Neural cell (in vitro differentiated cells): Measurements from ENCODE around the gene TMEM115. TPM values are rescaled to one million over a fixed set of nuclear protein-coding genes. Genes with fewer than 3 reads are reported as not detected.

Source experiments
- H2AFZ ChIP-seq: fragments of 200-600, 300-800 bp; sonication (generic), shearing (Covaris generic); 2 replicates; pipeline ENCODE4 v1.6.0; 2014; ENCODE audit warnings: low read depth, mild to moderate bottlenecking, antibody characterized with exemption, low read length, moderate library complexity
- H3F3A ChIP-seq: fragments of 200-600 bp; shearing (Covaris generic); 2 replicates; pipeline ENCODE4 v1.6.1; 2016; ENCODE audit warnings: mild to moderate bottlenecking, moderate library complexity, mixed read lengths, antibody characterized with exemption, low read length; ENCODE audit not compliant: insufficient read depth, poor library complexity, severe bottlenecking
- H3K27ac ChIP-seq: fragments of 200-600, 300-800 bp; sonication (generic), shearing (Covaris generic); 2 replicates; pipeline ENCODE4 v1.5.1; 2014; ENCODE audit warnings: mild to moderate bottlenecking, low read length, moderate library complexity
- H3K27me3 ChIP-seq: fragments of 300-800, 200-600 bp; sonication (generic), shearing (Covaris generic); 2 replicates; pipeline ENCODE4 v1.6.0; 2014; ENCODE audit warnings: mild to moderate bottlenecking, low read depth, low read length, moderate library complexity; ENCODE audit not compliant: insufficient read depth
- H3K36me3 ChIP-seq: fragments of 300-800, 200-600 bp; sonication (generic), shearing (Covaris generic); 2 replicates; pipeline ENCODE4 v1.5.1; 2014; ENCODE audit warnings: mild to moderate bottlenecking, antibody characterized with exemption, low read length, moderate library complexity; ENCODE audit not compliant: insufficient read depth
- H3K4me2 ChIP-seq: fragments of 300-800, 200-600 bp; sonication (generic), shearing (Covaris generic); 2 replicates; pipeline ENCODE4 v1.6.0; 2014; ENCODE audit warnings: mild to moderate bottlenecking, low read length
- H3K4me3 ChIP-seq: fragments of 300-800, 200-600 bp; sonication (generic), shearing (Covaris generic); 2 replicates; pipeline ENCODE4 v1.5.1; 2014; ENCODE audit warnings: mild to moderate bottlenecking, low read length, moderate library complexity
- H3K79me2 ChIP-seq: fragments of 200-600 bp; shearing (Covaris generic); replicated peaks from 2 replicates; pipeline ENCODE4 v1.6.0; 2014; ENCODE audit warnings: mild to moderate bottlenecking, low read length, moderate library complexity; ENCODE audit not compliant: insufficient read depth
- H3K9ac ChIP-seq: fragments of 300-800, 200-600 bp; sonication (generic), shearing (Covaris generic); 2 replicates; pipeline ENCODE4 v1.6.1; 2016; ENCODE audit warnings: mild to moderate bottlenecking, low read length, mixed read lengths
- H3K9me2 ChIP-seq: fragments of 200-600 bp; shearing (Covaris generic); 2 replicates; pipeline ENCODE4 v1.6.1; 2016; ENCODE audit warnings: mild to moderate bottlenecking, low read length, mixed read lengths; ENCODE audit not compliant: insufficient read depth
- H3K9me3 ChIP-seq: fragments of 200-600, 300-800 bp; sonication (generic), shearing (Covaris generic); 2 replicates; pipeline ENCODE4 v1.6.1; 2016; ENCODE audit warnings: mild to moderate bottlenecking, mixed run types, low read length, moderate library complexity, mixed read lengths
- H4K20me1 ChIP-seq: fragments of 200-600 bp; shearing (Covaris generic); 2 replicates; pipeline ENCODE4 v1.6.1; 2016; ENCODE audit warnings: mild to moderate bottlenecking, mixed run types; ENCODE audit not compliant: insufficient read depth
- EP300 ChIP-seq: fragments of 450-650 bp; conservative IDR thresholded peaks from 2 replicates; pipeline ENCODE4 v1.6.1; 2014; ENCODE audit warnings: antibody characterized with exemption, mild to moderate bottlenecking, moderate library complexity; ENCODE audit not compliant: poor library complexity, severe bottlenecking
- EZH2 ChIP-seq: fragments of 200-600, 300-800 bp; shearing (Covaris generic), sonication (generic); IDR thresholded peaks from 2 replicates; pipeline ENCODE4 v1.6.1; 2014; ENCODE audit warnings: antibody characterized with exemption, low read length, borderline replicate concordance, mild to moderate bottlenecking; ENCODE audit not compliant: insufficient read depth, poor library complexity, severe bottlenecking
- MXI1 ChIP-seq: fragments of 450-650 bp; conservative IDR thresholded peaks from 2 replicates; pipeline ENCODE4 v1.6.1; 2014; ENCODE audit warnings: antibody characterized with exemption, mild to moderate bottlenecking; ENCODE audit not compliant: poor library complexity, severe bottlenecking
- POLR2AphosphoS5 ChIP-seq: IDR thresholded peaks from 2 replicates; pipeline ENCODE4 v1.6.1; 2012
- RAD21 ChIP-seq: fragments of 450-650 bp; conservative IDR thresholded peaks from 2 replicates; pipeline ENCODE4 v1.6.1; 2014; ENCODE audit warnings: antibody characterized with exemption, mild to moderate bottlenecking, moderate library complexity
- SMC3 ChIP-seq: fragments of 450-650 bp; conservative IDR thresholded peaks from 2 replicates; pipeline ENCODE4 v1.6.1; 2014; ENCODE audit warnings: antibody characterized with exemption, mild to moderate bottlenecking, moderate library complexity; ENCODE audit not compliant: poor library complexity
- TAF1 ChIP-seq: IDR thresholded peaks from 2 replicates; pipeline ENCODE4 v1.6.1; 2012; ENCODE audit warnings: low read depth
- polyA plus RNA-seq: library from polyadenylated mRNA; depleted of rRNA; stranded (reverse); fragments of >200 nt; gene quantifications from 2 replicates; pipeline ENCODE4 v1.2.3, GENCODE V29; 2014
- TF ChIP-seq, protein P1 (sequence below): IDR thresholded peaks from 2 replicates; pipeline ENCODE4 v1.6.1; 2012; ENCODE audit warnings: borderline replicate concordance
- TF ChIP-seq, protein P2 (sequence below): fragments of 450-650 bp; IDR thresholded peaks from 2 replicates; pipeline ENCODE4 v1.5.1; 2014; ENCODE audit warnings: antibody characterized with exemption, mild to moderate bottlenecking, moderate library complexity; ENCODE audit not compliant: poor library complexity, severe bottlenecking

The TMEM115 gene
- polyA plus RNA-seq, 1 donor from 2014 or later = 17.8 TPM

DNA sequence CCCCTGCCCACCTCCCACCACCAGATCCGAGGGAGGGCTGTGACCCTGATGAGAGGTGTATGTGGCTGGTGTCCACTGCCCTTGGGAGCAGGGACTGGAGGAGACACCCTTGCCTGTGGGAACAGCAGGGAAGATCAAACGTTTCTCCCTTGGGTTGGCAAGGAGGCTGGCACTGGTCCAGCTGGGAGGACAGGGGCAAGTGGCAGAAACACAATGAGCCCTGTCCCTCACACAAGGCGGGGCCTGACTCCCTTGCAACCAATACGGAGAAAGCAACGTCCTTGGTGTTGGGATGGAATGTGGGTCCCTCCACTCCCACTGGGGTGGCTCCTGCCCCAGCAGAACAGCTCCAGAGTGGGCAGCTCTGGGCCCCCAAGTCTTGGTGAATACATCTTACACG is 42.0 kb downstream of the TMEM115 start:
- Histone ChIP-seq H3K9me2 (no peaks in the 10 kb centered on the region), H3K4me2 (no peak overlapping the region), H3K79me2 (peaks cover 23% of the 10 kb centered on the region), H3K9me3 (no peaks in the 10 kb centered on the region), H3K9ac (no peak overlapping the region), H3F3A (no peaks in the 10 kb centered on the region), H3K27ac (no peak overlapping the region), H3K27me3 (no peaks in the 10 kb centered on the region), H2AFZ (no peak overlapping the region), H3K36me3 (no peaks in the 10 kb centered on the region), H4K20me1 (no peaks in the 10 kb centered on the region), H3K4me3 (peak overlapping the region; percentile 93)
- TF ChIP-seq, protein P1, sequence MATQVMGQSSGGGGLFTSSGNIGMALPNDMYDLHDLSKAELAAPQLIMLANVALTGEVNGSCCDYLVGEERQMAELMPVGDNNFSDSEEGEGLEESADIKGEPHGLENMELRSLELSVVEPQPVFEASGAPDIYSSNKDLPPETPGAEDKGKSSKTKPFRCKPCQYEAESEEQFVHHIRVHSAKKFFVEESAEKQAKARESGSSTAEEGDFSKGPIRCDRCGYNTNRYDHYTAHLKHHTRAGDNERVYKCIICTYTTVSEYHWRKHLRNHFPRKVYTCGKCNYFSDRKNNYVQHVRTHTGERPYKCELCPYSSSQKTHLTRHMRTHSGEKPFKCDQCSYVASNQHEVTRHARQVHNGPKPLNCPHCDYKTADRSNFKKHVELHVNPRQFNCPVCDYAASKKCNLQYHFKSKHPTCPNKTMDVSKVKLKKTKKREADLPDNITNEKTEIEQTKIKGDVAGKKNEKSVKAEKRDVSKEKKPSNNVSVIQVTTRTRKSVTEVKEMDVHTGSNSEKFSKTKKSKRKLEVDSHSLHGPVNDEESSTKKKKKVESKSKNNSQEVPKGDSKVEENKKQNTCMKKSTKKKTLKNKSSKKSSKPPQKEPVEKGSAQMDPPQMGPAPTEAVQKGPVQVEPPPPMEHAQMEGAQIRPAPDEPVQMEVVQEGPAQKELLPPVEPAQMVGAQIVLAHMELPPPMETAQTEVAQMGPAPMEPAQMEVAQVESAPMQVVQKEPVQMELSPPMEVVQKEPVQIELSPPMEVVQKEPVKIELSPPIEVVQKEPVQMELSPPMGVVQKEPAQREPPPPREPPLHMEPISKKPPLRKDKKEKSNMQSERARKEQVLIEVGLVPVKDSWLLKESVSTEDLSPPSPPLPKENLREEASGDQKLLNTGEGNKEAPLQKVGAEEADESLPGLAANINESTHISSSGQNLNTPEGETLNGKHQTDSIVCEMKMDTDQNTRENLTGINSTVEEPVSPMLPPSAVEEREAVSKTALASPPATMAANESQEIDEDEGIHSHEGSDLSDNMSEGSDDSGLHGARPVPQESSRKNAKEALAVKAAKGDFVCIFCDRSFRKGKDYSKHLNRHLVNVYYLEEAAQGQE = no peak
- TF ChIP-seq EP300 (no peak), RAD21 (no peak), MXI1 (no peak), TAF1 (no peak), EZH2 (no peak), POLR2AphosphoS5 (no peak), SMC3 (no peak)
- TF ChIP-seq, protein P2, sequence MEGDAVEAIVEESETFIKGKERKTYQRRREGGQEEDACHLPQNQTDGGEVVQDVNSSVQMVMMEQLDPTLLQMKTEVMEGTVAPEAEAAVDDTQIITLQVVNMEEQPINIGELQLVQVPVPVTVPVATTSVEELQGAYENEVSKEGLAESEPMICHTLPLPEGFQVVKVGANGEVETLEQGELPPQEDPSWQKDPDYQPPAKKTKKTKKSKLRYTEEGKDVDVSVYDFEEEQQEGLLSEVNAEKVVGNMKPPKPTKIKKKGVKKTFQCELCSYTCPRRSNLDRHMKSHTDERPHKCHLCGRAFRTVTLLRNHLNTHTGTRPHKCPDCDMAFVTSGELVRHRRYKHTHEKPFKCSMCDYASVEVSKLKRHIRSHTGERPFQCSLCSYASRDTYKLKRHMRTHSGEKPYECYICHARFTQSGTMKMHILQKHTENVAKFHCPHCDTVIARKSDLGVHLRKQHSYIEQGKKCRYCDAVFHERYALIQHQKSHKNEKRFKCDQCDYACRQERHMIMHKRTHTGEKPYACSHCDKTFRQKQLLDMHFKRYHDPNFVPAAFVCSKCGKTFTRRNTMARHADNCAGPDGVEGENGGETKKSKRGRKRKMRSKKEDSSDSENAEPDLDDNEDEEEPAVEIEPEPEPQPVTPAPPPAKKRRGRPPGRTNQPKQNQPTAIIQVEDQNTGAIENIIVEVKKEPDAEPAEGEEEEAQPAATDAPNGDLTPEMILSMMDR = no peak

GRCh38 chr3:50316657-50317242 is 42.6 kb downstream of the TMEM115 start:
- no peak overlapping the region for H3K27ac ChIP-seq
- peaks cover 23% of the 10 kb centered on the region for H3K79me2 ChIP-seq
- H3F3A ChIP-seq = no peaks in the 10 kb centered on the region
- H3K4me2 ChIP-seq = no peak overlapping the region
- no peaks in the 10 kb centered on the region for H4K20me1 ChIP-seq
- no peak overlapping the region for H3K9ac ChIP-seq
- no peaks in the 10 kb centered on the region for H3K27me3 ChIP-seq
- H3K9me2 ChIP-seq = no peaks in the 10 kb centered on the region
- no peaks in the 10 kb centered on the region for H3K9me3 ChIP-seq
- TF ChIP-seq, protein P1 = no peak
- TF ChIP-seq SMC3 (no peak), MXI1 (no peak), EZH2 (no peak), RAD21 (no peak), POLR2AphosphoS5 (no peak), EP300 (no peak), TAF1 (no peak)
- TF ChIP-seq, protein P2 = no peak
- no peak overlapping the region for H3K4me3 ChIP-seq
- no peaks in the 10 kb centered on the region for H3K36me3 ChIP-seq
- H2AFZ ChIP-seq = no peak overlapping the region
